HG02678 (cell line): ENCODE results near the gene DISP1.
"Not testable (repeated sequence)": the region's sequence is repeated elsewhere in the genome, so short reads cannot be mapped to it uniquely, and the experiment has no call there.

Source experiments
- ATAC-seq: cut with Tn5 transposase; IDR thresholded peaks from one replicate; pipeline ENCODE4 v1.9.1; 2021; ENCODE audit warnings: mild to moderate bottlenecking, moderate library complexity; ENCODE audit not compliant: unreplicated experiment

DISP1 gene

DNA sequence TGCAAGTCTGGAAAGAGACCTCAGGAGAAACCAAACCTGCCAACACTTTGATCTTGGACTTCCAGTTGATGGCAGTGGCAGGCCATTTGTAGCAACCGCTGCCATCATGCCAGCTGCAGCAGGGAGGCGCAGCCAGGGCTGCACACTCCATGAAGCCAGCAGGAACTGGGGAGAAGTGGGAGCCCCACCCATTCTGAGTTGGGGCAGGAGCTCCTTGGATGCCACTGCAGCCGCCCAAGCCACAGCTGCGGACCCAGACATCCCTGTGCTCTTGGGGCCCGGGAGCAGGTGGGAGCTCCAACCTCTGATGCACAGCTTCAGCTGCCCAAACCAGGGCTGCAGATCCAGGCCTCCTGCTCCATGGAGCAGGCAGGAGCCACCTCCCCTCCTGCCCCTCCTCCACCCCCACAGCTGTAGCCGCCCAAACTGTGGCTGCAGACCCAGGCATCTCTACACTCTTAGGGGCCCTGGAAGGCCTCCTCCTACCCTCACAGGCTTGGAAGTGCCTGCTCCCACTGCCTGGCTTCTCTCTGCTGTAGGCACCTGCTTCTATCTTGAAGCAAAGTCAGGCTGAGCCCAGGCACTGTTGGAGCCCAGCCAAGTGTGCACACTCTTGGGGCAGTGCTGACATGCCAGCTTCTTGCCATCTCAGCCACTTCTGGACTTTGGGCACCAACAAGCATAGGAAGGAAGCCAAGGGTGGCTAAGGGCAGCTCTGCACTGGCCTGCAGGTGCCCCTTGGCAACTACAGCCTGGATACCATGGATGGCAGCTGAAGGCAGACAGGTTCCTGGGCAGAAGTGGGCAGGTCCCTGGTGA lies 20.0 kb upstream of the DISP1 start:
- ATAC-seq = no peak

DNA sequence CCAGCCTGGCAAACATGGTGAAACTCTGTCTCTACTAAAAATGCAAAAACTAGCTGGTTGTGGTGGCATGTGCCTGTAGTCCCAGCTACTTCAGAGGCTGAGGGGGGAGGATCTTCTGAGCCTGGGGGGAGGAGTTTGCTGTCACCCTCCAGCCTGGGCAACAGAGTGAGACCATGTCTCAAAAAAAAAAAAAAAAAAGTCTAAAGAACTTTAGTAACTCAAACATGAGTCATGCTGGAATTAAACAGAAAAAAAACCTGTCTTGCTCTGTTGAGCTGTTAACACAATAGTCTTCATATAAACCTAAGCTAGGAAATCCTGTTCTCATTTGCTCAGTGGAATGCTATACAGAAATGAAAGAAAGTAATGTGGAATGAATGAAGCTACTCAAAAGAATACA lies 16.7 kb upstream of the DISP1 start:
- no peak for ATAC-seq

DNA sequence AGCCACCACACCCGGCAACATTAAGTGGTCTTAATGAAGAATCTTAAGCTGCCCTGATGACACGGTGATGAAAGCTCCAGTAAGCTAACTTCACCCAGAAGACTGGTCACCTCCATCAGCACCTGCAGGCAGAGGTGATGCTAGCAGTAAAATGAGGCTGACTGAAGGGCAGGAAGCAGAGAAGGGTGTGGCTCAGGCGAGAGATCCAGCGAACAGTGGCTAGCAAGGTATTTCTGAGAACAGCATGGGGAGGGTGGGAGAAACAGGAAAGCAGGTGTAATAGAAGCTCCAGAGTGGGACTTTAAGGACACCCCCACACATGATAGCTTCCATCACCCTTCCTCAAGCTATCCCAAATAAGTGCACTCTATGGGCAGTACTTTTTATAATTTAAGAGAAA lies 15.9 kb upstream of the DISP1 start:
- ATAC-seq = no peak

DNA sequence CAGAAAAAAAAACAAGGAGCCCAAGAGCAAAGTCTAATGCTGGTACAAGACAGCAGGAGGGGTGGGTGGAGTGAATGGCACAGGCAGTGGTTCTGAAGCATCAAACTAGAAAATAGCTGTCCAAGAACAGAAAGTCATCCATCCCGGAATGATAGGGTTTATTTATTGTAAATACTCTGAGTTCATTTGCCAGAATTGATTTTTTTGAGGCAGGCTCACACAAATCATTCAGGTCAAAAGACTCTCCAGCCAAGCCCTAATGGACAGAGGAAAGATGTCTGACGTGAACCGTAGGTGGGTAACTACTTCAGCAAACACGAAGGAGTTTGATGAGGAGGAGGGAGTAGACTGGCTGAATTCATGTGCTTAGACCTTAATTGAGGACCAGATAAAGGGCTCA lies 13.8 kb upstream of the DISP1 start:
- ATAC-seq = no peak

DNA sequence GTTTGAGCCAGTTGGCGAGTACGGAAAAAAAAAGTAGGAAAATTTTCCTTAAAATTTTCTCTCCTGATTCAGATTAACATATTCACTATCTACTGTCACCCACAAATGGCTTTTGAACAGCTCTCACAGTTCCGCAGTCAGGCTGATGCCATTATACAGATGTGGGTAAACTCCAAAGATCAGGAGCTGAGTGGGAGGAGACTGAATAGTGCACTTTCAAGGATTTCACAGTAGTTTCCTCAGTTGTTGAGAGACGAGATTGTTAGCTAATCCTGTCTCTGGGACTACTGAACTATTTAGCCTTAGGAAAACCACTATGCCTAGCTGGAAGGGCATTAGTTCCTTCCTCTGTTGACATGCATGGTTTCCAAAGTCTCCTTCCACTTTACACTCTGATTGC lies 3.2 kb upstream of the DISP1 start:
- ATAC-seq = no peak

DNA sequence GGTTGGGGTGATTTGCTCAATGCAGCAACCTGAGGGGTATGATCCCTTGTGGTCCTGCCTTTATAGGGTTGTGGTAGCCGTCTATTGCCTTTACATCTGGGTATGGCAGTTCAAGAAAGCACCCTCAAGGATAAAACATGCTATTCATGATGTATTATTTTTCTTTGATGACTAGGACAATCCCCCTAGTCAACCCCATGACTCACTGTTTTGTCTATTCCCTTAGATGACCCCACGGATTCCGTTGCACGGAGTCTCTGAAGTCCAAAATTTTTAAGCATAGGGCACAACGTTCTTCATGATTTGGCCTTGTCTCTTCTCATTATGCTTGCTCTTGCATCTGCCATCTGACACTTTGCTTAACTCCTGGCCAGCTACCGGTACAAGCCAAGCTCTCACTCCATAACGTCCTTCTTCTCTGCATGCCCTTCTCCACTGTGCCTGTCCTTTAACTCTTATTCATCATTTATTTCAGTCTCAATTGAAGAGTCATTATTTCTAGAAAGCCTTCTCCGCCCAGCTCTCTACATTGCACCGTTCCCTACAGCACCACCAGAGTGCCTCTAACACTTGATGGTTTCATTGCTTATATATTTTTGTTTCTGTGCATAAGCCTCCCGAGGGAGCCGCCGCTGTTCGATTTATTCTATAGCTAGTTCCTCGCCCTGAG lies 838 bp upstream of the DISP1 start:
- peak; percentile 12 for ATAC-seq

DNA sequence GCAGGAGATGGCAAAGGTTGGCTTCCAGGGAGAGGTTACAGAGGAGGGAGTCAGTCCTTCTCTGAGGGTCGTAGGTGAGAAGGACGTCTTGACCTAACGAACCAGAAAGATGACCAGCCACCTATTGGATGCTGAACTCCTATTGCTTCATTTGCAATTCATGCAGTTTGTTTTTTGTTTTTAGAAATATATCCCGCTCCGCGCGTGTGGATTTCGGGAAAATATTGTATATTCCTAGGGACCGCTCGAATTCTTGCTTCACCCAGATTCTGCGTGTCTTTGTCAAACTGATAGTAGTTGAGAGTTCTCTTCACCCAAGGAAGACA lies 564 bp downstream of the DISP1 start:
- no peak for ATAC-seq

DNA sequence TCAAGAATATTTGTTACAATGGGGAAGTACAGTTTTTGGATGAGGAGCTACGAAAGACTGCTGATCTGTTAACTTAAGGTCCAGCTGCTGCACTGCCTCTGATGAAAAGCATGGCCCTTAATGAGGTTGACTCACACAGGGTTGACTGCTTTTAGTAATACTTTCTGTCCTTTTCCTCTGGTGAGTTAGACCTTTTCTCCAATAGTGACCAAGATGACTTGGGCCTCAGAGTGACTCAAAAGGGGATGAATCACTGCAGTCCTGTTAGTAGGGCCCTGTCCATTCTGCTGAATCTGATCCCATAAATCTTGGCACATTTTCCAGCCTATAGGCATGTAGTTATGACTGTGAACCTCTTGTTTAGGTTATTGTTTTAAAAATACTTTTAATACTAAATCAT lies 2.7 kb downstream of the DISP1 start:
- no peak for ATAC-seq

DNA sequence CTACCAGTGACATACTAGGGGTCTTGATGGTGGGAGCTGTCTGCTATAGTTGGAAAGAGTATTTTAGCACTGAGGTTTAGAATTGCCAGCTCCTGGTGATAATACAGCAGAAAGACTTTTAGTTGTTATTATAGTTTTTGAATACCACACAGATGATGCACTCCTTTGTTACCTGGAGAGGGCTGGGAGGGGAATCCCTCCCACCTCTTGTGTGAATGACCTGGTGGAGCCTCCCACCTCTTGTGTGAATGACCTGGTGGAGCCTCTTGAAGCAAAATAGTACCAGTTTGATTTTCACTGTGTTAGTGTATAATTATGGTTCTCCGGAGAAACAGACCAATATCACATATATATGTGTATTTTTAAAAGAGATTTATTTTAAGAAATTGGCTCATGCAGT lies 3.3 kb downstream of the DISP1 start:
- ATAC-seq = no peak

DNA sequence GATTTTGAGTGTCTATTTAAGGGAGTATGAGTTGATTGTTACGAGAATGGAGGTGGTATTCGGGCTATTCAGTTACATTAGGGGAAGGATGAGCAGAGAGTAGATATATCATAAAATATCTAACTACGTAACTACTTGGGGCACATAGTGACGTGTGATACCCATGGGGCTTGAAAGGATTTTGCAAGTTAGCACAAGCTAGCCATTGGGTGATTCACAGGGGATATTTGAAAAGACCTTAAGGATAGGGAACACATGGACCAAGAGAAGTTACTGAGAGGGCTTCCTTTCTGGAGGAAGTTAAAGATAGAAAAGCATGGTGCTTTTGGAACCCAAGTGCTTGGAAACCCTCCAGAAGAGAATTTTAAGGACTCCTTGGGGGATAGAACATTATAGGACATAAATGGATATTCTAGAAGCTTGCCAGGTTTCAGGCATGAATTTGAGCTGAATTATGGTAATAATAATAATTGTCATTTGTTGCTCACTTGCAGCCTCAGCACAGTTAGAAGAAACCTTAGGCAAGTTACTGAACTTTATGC lies 5.4 kb downstream of the DISP1 start:
- ATAC-seq = no peak

DNA sequence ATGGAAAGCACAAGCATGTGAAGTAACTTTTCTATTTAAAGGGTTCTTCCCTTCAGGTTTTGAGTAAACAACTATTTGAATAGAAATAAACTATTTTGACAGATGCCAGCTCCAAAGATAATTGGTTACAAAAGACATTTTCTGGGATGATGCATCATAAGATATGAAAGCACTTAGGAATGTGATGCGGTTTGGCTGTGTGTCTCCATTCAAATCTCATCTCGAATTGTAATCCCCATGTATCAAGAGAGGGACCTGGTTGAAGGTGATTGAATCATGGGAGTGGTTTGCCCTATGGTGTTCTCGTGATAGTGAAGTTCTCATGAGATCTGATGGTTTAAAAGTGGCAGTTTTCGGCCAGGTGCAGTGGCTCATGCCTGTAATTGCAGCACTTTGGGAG lies 6.4 kb downstream of the DISP1 start:
- ATAC-seq = no peak

DNA sequence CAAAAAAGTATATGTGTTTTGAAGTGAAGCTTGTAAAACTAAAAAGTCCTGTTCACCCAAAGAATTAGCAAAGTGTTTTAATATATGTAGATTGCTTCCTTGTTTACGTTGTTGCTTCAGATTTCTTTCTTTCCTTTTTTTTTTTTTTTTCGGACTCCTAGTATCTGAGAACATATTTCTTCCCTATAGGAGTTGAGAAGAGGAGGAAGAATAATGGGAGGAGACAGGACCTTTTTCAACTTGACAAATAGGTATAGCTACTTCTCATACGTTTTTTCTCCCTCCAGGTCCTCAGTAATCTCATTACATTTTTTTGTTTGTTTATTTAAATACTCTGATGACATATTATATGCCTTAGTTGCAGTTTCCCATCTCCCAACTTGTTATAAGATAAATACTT lies 8.9 kb downstream of the DISP1 start:
- no peak for ATAC-seq

DNA sequence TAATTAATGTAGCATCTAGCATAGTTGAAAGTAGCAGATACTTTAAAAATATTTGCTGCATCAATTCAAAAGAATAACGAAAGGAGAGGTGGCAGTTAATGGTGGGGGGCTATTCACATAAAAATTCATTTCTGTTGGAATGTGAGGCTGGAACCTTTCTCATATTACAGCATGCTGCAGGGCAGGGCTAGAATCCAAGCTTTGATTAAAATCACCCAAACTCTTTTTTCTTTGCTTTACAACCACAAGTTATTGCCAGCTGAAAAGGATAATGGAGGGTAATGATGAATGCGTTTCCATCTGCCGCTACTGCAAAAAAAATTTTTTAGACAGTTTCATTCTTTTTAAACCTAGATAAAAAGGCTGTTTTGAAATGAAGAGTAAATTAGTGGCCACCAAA lies 9.8 kb downstream of the DISP1 start:
- ATAC-seq = no peak

DNA sequence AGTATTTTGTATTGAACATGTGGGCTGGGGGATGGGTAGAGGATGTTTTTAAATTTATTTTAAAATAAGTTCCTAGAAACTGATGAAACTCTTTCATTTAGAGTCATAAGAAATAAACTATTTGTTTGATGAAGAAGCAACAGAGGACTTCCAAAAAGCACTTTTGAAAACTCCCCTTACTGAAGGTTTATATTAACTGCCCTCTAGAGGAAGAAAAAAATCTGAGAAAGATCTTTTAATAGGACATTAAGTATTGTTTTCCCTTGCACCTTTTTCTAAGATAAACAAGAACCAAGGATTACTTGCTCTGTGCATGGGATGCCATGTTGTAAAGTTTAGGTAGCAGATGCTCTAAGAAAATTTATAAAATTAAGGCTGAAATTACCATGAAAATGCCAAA lies 14.1 kb downstream of the DISP1 start:
- no peak for ATAC-seq

DNA sequence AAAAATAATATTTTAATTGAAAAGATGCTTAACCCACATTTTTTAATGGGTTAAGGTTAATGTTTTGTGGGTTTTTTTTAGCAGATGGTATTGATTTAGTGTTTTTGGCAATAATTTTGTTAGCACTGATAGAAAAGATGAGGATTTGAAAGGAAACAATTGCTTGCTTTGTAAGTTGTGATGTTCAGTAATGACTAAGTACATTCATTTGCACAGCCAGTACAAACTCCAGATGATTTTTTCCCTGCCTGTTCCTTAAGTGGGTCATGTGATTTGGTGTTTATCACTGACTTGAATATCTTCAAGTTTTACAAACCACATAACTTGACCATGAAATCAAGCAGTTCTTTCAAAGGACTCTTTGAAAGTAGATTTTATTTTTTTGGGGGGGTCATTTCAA lies 15.0 kb downstream of the DISP1 start:
- no peak for ATAC-seq

DNA sequence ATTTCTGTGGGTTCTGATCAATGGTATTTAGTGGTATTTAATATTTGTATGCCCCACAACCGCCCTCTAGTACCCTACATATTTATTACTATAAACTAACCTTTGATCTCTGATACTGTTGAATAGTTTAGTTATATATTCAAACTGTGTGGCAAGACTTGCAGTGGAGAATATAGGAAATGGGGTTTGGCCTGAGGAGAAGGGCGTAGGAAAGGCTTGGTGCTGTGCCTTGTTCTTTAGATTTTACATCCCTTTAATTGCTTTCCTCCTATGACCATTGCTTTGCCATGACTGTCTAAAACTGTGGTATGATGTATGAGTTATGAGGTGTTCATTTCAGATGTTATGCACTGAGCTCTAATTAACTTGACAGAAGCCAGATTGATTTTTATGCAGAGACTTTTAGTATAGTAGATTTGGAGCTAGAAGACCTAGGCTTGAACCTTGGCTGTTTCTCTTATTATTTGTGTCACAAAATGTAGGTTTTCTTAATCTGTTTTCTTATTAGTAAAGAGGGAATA lies 18.6 kb downstream of the DISP1 start:
- no peak for ATAC-seq

DNA sequence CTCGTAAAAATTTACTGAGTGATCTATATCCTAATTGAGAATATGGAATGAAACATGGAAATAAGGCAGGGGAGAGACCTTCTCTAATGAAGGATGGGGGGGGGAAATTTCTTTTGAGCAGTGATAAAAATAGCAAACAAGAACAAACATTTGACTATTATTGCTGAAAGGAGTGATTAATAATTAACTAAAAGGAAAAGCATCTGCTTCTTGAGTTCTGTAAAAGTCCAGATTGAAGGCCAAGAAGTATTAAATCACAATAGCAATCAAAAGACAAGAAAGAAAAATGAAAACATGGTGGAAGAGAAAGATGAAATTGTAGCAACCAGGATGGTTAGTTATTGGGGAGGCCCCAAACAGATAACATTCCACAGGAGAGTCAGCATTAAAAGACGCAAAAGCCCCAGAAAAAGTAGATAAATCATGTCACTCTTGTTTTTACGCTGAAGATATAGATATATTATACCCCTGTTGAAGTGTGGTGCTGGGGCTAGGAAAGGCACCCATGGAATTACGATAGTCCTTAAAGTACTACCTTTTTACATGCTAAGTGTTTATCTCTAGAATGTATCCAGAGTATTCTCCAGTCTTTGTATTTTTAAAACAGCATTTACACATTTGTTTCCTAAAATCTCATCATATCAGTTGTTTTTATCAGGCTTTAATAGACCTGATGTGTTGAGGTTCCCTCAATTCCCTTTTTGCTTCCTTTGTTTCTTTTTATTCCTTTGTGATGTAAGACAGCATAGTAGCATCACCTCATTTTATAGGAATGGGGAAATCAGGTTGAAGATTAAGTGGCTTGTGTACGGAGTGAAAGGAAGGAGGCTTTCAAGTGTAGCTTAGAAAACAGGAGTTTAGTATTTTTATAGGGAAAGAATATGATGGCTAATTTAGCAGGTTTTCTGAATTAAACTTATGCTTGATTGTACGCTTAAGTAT lies 28.9 kb downstream of the DISP1 start:
- ATAC-seq = no peak

DNA sequence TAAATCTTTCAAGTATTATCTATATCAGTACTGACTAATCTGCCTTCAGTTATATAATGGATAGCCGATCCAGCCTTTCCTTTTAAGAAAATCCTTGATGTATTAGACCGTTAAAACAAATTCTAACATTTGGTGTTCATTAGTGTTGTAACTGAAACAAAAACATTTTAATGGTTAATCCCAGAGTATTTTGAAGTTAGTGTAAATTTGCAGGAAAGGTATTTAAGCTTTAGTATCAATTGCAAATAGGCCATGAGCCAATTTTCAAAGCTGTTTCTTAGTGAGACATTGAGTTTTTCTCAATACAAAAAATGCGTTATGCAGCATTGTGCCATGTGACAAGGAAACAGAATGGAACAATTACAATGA lies 29.6 kb downstream of the DISP1 start:
- no peak for ATAC-seq

DNA sequence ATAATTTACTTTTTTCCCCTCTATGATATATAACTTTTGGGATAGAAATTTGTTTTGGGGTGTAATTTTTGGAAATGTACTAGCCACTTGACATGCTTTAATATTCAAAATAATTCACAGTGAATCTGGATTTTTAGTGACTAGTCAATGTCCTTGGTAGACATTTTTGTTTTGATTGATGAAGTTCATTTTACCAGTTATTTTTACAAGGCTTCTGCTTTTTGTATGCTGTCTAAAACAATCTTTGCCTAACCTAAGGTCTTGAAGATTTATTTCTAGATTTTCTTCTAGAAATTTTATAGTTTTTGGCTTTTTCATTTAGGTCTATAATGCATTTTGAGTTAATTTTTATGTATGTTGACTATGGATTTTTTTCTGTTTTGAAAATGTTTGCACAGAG lies 30.9 kb downstream of the DISP1 start:
- ATAC-seq = no peak

DNA sequence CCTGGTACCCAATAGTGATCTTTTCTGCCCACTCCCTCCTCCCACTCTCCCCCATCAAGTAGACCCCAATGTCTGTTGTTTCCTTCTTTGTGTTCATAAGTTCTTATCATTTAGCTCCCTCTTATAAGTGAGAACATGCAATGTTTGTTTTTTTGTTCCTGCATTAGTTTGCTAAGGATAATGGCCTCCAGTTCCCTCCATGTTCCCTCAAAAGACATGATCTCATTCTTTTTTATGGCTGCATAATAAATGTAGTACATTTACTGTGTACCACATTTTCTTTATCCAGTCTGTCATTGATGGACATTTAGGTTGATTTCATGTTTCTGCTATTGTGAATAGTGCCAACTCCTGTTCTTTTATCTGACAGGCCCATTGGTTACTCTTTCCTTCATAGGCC lies 35.7 kb downstream of the DISP1 start:
- ATAC-seq = not testable (repeated sequence)

DNA sequence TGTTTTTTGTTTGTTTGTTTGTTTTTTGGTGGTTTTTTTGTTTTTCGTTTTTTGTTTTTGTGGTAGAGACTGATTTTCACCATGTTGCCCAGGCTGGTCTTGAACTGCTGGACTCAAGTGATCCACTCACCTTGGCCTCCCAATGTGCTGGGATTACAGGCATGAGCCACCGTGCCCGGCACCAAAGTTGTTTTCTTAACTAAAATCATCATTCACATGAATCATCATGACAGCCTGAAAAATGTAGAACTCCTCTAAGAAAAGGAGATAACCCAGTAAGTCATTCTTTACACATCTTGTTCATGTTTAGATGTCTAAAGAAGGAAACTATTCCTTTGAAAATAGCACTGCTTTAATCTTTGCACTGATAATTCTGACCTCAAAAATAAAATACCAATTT lies 37.5 kb downstream of the DISP1 start:
- no peak for ATAC-seq
